GM21447 (cell line): ENCODE data around the gene LETM1.
A peak's percentile ranks its signal among the peaks of the same experiment; 100 is the strongest.

Experiments used
- ATAC-seq: cut with Tn5 transposase; IDR thresholded peaks from one replicate; pipeline ENCODE4 v1.9.1; 2021; ENCODE audit not compliant: unreplicated experiment

LETM1 gene

GRCh38 chr4:1797298-1797860 lies 58.6 kb downstream of the LETM1 start:
- ATAC-seq: no peak

DNA sequence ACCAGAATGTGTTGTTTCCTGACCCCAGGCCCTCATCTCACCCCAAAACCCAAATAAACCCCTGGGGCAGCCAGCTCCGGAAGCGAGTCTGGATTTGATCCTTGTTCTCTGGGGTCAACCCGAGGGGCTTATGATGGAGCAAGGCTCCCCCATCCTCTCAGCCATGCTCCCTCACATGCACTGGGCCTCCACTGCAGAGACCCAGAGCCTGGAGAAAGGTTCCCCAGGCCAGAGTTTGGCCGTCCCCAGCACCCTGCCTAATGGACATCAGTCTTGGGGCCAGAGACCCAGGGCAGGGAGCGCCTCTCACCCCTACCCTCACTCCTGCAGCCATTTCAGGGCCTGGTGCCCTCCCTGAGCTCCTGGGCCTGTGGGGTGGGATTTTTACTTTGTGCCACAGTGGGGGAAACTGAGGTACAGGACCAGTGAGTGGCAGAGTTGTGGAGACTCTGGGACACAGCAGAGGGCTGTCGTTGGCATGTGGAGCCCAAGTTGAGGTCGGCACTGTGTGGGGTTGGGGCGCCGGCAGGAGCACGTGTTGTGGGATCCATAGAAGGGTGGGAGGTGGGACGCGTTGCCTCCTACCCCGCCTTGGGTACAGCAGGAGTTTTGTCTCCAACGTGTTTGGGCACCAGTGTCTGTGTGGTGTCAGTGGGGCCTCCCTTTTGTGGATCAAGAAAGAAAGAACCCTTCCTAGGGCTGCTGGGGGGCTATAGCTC lies 59.3 kb downstream of the LETM1 start:
- no peak for ATAC-seq

GRCh38 chr4:1795299-1796195 lies 60.4 kb downstream of the LETM1 start:
- ATAC-seq: no peak

DNA sequence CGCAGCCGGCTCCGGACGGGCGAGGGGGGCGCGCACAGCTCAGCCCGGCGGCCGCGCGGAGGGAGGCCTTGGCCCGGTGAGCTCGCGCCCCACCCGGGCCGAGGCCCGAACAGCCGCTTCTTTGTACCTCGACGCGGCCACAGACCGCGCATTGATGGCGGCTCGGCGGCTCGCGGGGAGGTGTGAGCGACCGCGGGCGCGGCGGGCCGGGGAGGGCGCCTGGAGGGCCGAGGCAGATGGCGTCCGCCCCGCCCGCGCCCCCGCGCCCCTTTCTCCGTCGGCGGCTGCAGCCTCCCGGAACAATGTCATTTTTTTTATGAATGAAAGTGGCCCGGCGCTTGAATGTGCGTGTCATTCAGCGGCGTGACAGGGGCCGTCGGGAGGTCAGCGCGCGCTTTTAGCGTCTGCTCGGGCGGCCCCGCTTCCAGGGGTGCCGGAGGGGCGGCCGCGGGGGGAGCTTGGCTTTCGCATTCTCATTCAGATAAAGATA lies 61.1 kb downstream of the LETM1 start:
- ATAC-seq: no peak

GRCh38 chr4:1793940-1794808 lies 61.8 kb downstream of the LETM1 start:
- ATAC-seq: no peak

- ATAC-seq: peak; percentile 26
Measured at GRCh38 chr4:1793496-1793840, 62.5 kb downstream of the LETM1 start.

GRCh38 chr4:1792832-1793495 lies 63.0 kb downstream of the LETM1 start, which contains the start of gene FGFR3:
FGFR3 (plus strand) TSS chr4:1793293; CDS start chr4:1793935, 642 bp downstream.
- peak; percentile 51 for ATAC-seq

- ATAC-seq: no peak
Measured at GRCh38 chr4:1792158-1792831, 63.7 kb downstream of the LETM1 start.

- ATAC-seq: no peak
Measured at GRCh38 chr4:1790005-1790404, 66.0 kb downstream of the LETM1 start.

GRCh38 chr4:1789552-1789951 lies 66.4 kb downstream of the LETM1 start:
- no peak for ATAC-seq

- no peak for ATAC-seq
Measured at GRCh38 chr4:1788254-1788973, 67.5 kb downstream of the LETM1 start.

GRCh38 chr4:1787411-1788077 lies 68.4 kb downstream of the LETM1 start:
- ATAC-seq: no peak

DNA sequence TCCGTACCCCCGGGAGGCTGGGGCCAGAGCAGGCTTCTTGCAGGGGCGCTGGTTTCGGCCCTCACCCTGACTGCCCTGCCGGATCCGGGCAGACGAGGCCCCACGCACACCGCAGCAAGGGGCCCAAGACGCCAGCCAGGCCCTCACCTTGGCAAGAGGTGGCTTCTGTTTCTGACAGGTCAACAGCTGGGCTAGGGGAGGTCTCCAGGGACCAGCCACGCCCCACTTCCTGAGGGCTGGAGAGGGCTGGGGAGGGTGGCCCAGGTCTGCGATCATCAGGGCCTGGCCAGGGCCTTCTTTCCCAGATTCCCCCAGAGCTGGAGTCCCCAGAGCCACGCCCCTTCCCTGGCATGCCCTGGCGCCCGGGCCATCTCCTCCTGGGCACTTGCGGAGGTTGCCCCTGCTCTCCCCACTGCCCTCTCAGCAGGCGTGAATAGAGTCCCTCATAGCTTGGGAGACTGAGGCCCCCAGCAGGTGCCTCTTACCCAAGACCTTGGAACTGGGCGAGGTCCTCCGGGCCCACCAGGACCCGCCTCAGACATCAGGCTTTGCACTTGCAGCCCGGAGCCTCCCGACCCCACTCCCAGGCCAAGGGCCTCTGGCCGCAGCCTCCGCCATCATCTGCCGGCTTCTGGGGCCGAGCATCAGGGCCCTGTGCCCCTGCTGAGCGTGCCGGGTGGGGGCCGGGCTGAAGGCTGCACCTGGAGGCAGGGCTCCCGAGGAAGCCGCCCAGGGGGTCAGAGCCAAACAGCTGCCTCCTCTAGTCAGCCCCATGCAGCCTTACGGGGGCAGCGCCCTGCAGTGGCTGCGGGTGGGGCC lies 69.2 kb downstream of the LETM1 start:
- ATAC-seq: no peak

- no peak for ATAC-seq
Measured at GRCh38 chr4:1785592-1785991, 70.4 kb downstream of the LETM1 start.

DNA sequence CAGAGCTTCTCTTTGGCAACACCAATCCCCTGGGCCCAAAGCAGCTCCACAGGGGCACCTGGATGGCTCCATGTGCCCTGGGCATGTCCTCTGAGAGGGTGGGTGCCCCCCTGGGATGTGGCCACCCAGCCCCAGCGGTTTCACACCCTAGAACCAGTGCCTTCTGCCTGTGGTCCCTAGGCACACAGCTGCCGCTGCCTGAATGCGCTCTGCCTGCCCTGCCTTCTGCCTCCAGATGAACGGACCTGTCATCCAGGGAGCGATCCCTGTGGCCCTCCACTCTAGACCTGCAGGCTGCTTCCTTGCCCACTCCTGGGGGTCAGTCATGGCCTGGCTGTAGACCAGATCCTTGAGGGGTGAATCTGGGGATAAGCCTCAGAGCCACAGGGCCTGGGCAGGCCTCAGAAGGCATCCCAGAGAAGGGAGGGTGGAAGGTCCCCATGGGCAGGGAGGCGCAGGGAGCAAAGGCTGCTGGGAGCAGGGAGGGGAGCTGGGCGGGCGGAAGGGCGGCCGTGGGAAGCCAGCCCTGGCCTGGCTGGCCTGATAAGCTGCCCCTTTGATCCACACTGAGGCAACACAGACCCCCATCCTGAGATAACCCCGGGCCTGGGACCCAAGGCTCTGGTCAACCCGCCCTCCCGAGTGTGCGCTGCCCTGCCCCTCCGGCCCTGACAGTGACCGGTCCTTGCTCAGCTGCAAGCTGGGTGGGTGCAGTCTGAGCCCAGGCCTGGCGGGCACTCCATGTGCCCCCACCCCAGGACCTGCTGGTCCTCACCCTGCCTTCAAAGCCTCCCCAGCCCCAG lies 71.0 kb downstream of the LETM1 start:
- no peak for ATAC-seq

- ATAC-seq: no peak
Measured at GRCh38 chr4:1784395-1784788, 71.6 kb downstream of the LETM1 start.

DNA sequence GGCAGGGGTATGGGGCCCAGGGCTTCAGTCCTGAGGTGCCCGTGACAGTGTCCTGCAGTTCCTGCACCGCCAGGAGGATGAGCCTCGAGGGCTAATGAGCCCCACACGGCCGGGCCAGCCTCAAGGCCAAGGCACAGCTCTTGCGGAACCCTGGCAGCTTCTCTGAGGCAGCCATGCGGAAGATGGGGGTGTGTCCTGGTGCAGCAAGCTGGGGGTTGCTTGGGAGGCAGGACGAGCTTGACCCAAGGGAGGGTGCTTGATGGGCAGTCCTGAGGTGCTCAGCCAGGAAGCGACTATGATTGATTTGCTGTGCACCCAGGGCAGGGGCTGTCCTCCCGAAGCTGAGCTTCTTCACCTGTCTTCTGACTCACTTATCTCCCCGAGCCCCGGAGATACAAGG lies 72.0 kb downstream of the LETM1 start:
- ATAC-seq: no peak
